Measurements from ENCODE around the gene IL12RB1. TPM values are rescaled to one million over a fixed set of nuclear protein-coding genes. Genes with fewer than 3 reads are reported as not detected.

IL12RB1 gene
- total and polyA plus RNA-seq, 8 donors, result 0.18 to 9.3 (median 0.77) TPM; not detected in 4

DNA sequence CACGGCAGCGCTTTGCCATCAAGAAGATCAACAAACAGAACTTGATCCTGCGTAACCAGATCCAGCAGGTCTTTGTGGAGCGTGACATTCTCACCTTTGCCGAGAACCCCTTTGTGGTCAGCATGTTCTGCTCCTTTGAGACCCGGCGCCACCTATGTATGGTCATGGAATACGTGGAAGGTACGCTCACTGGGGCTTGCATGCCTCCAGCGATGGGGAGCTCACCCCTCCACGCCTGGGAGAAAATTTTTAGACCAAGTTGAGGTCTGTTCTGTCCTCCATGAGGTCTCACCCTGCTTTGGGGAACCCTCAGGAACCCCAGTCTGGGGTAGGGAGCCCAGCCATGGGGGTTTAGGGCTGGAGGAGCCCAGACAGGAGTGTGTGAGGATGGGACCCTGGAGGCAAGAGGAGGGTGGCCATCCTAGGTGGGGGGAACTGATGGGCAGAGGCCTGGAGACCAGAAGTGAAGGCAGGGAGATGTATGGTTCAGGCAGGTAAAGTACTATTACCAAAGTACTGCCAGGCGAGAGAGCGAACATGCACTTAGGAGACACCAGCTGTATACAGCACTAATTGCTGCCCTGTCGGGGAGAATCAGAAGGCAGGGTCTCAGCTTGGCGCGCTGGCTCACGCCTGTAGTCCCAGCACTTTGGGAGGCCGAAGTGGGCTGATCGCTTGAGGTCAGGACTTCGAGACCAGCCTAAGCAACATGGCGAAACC lies 43.9 kb upstream of the IL12RB1 start:
- no peak for DNase-seq
- Histone ChIP-seq H3K27ac (no peak overlapping the region), H3K4me1 (peaks cover 0 to 5% (median 0%) of the 10 kb centered on the region in 4 donors), H3K27me3 (no peaks in the 10 kb centered on the region), H3K36me3 (peaks cover 33 to 96% (median 92%) of the 10 kb centered on the region in 4 donors), H3K9me3 (no peaks in the 10 kb centered on the region), H3K4me3 (no peak overlapping the region)
- TF ChIP-seq POLR2A (IDR thresholded peaks at IDR 0.05) (no peak), POLR2AphosphoS5 (IDR thresholded peaks at IDR 0.05) (no peak), EP300 (IDR thresholded peaks at IDR 0.05) (no peak)
- TF ChIP-seq, protein P1, sequence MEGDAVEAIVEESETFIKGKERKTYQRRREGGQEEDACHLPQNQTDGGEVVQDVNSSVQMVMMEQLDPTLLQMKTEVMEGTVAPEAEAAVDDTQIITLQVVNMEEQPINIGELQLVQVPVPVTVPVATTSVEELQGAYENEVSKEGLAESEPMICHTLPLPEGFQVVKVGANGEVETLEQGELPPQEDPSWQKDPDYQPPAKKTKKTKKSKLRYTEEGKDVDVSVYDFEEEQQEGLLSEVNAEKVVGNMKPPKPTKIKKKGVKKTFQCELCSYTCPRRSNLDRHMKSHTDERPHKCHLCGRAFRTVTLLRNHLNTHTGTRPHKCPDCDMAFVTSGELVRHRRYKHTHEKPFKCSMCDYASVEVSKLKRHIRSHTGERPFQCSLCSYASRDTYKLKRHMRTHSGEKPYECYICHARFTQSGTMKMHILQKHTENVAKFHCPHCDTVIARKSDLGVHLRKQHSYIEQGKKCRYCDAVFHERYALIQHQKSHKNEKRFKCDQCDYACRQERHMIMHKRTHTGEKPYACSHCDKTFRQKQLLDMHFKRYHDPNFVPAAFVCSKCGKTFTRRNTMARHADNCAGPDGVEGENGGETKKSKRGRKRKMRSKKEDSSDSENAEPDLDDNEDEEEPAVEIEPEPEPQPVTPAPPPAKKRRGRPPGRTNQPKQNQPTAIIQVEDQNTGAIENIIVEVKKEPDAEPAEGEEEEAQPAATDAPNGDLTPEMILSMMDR (IDR thresholded peaks at IDR 0.05), result no peak
- WGBS, 5 donors, result 89 to 98% (median 94%) methylated on average over 19 to 21 of the region's 21 CpGs
- intact Hi-C loops (cut with DNase I; ENCODE audit: low total_unique reads), result no loop called here

DNA sequence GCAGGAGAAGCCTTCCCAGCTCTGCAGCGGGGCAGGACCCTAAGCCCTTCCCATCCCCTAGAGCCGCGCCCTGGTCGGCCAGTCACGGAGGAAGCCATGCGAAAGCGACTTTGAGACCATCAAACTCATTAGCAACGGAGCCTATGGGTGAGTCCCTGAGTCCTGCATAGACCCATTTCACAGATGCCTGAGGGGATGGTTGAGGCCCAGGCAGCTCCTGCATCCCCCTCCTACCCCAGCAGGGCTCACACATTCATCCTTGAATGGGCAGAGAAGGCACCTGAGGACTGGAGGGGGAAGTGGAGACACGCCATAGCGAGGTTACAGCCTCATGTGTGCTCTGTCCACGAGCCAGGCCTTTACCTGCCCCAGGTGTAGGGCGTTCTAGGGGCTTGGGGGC lies 42.1 kb upstream of the IL12RB1 start:
- TF ChIP-seq POLR2AphosphoS5 (IDR thresholded peaks at IDR 0.05) (no peak), POLR2A (IDR thresholded peaks at IDR 0.05) (no peak), EP300 (IDR thresholded peaks at IDR 0.05) (no peak)
- TF ChIP-seq, protein P1 (IDR thresholded peaks at IDR 0.05), result no peak
- intact Hi-C loops (cut with DNase I; ENCODE audit: low total_unique reads), result no loop called here
- H3K36me3 ChIP-seq, result peaks cover 30 to 96% (median 93%) of the 10 kb centered on the region in 4 donors
- no peaks in the 10 kb centered on the region for H3K27me3 ChIP-seq
- no peak overlapping the region for H3K27ac ChIP-seq
- H3K4me3 ChIP-seq, result no peak overlapping the region
- no peak for DNase-seq
- H3K4me1 ChIP-seq, result peaks cover 0 to 5% (median 0%) of the 10 kb centered on the region in 4 donors
- WGBS, 5 donors, result 92 to 99% (median 96%) methylated on average over 12 of the region's 12 CpGs
- H3K9me3 ChIP-seq, result no peaks in the 10 kb centered on the region

DNA sequence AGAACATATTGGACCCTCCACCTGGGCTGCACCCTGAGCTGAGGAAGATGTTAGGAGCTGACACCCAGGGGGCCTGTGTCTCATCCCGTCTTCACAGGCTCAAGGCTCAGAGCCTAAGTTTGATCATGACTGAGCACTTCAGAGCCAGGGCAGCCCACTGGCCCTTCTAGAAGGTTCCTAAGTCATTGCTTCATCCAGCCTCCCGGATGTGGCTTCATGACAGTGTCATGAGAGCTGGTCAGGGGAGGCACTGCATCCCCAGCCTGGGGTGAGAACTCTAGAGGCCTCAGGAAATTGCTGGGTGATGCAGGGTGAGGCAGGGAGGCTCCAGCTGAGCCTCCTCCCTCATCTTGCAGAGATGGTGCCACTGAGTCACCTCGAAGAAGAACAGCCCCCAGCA lies 41.3 kb upstream of the IL12RB1 start:
- no peak overlapping the region for H3K27ac ChIP-seq
- no peaks in the 10 kb centered on the region for H3K27me3 ChIP-seq
- WGBS, 5 donors, result 75 to 90% (median 84%) methylated on average over 2 to 3 of the region's 3 CpGs
- no peak for TF ChIP-seq POLR2AphosphoS5 (IDR thresholded peaks at IDR 0.05)
- no peak for TF ChIP-seq EP300 (IDR thresholded peaks at IDR 0.05)
- TF ChIP-seq, protein P1 (IDR thresholded peaks at IDR 0.05), result no peak
- H3K4me1 ChIP-seq, result peaks cover 0 to 5% (median 0%) of the 10 kb centered on the region in 4 donors
- no peak overlapping the region for H3K4me3 ChIP-seq
- H3K36me3 ChIP-seq, result peaks cover 36 to 98% (median 93%) of the 10 kb centered on the region in 4 donors
- H3K9me3 ChIP-seq, result no peaks in the 10 kb centered on the region
- no peak for DNase-seq
- intact Hi-C loops (cut with DNase I; ENCODE audit: low total_unique reads), result no loop called here

DNA sequence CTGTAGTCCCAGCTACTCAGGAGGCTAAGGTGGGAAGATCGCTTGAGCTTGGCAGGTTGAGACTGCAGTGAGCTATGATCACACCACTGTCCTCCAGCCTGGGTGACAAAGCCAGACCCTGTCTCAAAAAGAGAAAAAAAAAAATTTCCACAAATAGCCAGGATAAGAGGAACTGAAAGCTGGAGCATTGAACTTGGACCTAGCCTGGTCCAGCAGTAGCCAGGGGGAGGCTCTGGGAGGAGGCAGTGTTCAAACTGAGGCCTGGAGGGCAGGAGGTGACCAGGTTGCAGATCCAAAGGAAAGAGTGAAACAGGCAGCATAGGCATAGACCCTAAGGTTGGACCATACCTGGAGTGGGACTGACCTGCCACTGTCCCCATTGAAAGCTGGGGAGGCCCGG lies 39.4 kb upstream of the IL12RB1 start:
- TF ChIP-seq, protein P1 (IDR thresholded peaks at IDR 0.05), result no peak
- no peak for TF ChIP-seq POLR2AphosphoS5 (IDR thresholded peaks at IDR 0.05)
- no peak for TF ChIP-seq EP300 (IDR thresholded peaks at IDR 0.05)
- no peak for TF ChIP-seq POLR2A (IDR thresholded peaks at IDR 0.05)
- intact Hi-C loops (cut with DNase I; ENCODE audit: low total_unique reads), result no loop called here
- H3K36me3 ChIP-seq, result peaks cover 28 to 95% (median 88%) of the 10 kb centered on the region in 4 donors
- H3K4me3 ChIP-seq, result no peak overlapping the region
- no peak for DNase-seq
- 70 to 100% (median 94%) methylated on average over 2 of the region's 2 CpGs for WGBS, 5 donors
- peaks cover 0 to 5% (median 0%) of the 10 kb centered on the region in 4 donors for H3K4me1 ChIP-seq
- H3K27ac ChIP-seq, result no peak overlapping the region
- H3K27me3 ChIP-seq, result no peaks in the 10 kb centered on the region
- no peaks in the 10 kb centered on the region for H3K9me3 ChIP-seq

Measured in stomach (tissue), 9 donors.